IMR-90 (cell line): ENCODE results near the gene PPA2.

Experiments used
- CHD1 ChIP-seq: IDR thresholded peaks from 2 replicates; pipeline ENCODE4 v1.6.1; 2012; ENCODE audit warnings: low read depth, low read length, improper control_type of control experiment
- CTCF ChIP-seq: conservative IDR thresholded peaks from 2 replicates; pipeline ENCODE4 v1.5.1; 2012; ENCODE audit warnings: mild to moderate bottlenecking, low read depth, low read length, improper control_type of control experiment
- MAFK ChIP-seq: IDR thresholded peaks from 2 replicates; pipeline ENCODE4 v1.6.1; 2012; ENCODE audit warnings: low read depth, low read length, improper control_type of control experiment
- MAZ ChIP-seq: IDR thresholded peaks from 2 replicates; pipeline ENCODE4 v1.6.1; 2012; ENCODE audit warnings: low read depth, mild to moderate bottlenecking, low read length, improper control_type of control experiment, moderate library complexity, borderline replicate concordance
- POLR2A ChIP-seq: IDR thresholded peaks from 2 replicates; pipeline ENCODE4 v1.6.1; 2012; ENCODE audit warnings: mild to moderate bottlenecking, low read depth, low read length
- SMC3 ChIP-seq: fragments of 150-350 bp; IDR thresholded peaks from 2 replicates; pipeline ENCODE4 v1.6.1; 2016; ENCODE audit warnings: low read depth, mild to moderate bottlenecking, antibody characterized with exemption, low read length, moderate library complexity
- USF2 ChIP-seq: fragments of 150-350 bp; IDR thresholded peaks from 2 replicates; pipeline ENCODE4 v1.6.1; 2017; ENCODE audit warnings: mild to moderate bottlenecking, antibody characterized with exemption, low read length, low read depth

- TF ChIP-seq CTCF (no peak), CHD1 (no peak), USF2 (no peak), SMC3 (no peak), MAFK (no peak), POLR2A (no peak), MAZ (no peak)
Observed at GRCh38 chr4:105453550-105454205, 20.2 kb downstream of the PPA2 start.
